HepG2 (cell line): ENCODE measurements around the gene SLC35A2. TPM values are rescaled to one million over a fixed set of nuclear protein-coding genes. Genes with fewer than 3 reads are reported as not detected.

Source experiments
- ATAC-seq: fragments of 200-7000 bp; cut with Tn5 transposase; 3 replicates; pipeline ENCODE4 v1.9.1; 2020; ENCODE audit warnings: mild to moderate bottlenecking, moderate library complexity
- BruUV-seq: library from RNA; stranded (reverse); fragments of 400-500 nt; replicated peaks from 2 replicates; lab custom pipeline; 2021; lab: Mats Ljungman, UMichigan
- CTCF ChIA-PET: fragments of 300-600 bp; formaldehyde crosslinking; extraction: SDS; loops from one replicate; lab custom pipeline; 2021; ENCODE audit warnings: low total read pairs, inconsistent platforms, low intra/inter-chr PET ratio; lab: Yijun Ruan, JAX
- POLR2A ChIA-PET: fragments of 350-600 bp; sonication (Branson Sonifier 250); formaldehyde crosslinking; loops from one replicate; lab custom pipeline; 2020; ENCODE audit warnings: antibody characterized with exemption, inconsistent platforms; lab: Yijun Ruan, JAX
- DNase-seq: peaks from one replicate; pipeline ENCODE4 v3.0.0-alpha.2; 2015; ENCODE audit warnings: low spot score
- FAIRE-seq: peaks from 3 replicates; lab custom pipeline; 2011; peaks lifted over from hg19 to GRCh38; lab: Jason Lieb, UNC
- H2AFZ ChIP-seq: one replicate; pipeline ENCODE4 v1.6.1; 2011; ENCODE audit warnings: low read length, inconsistent platforms
- H3K27ac ChIP-seq: fragments of 300-600 bp; 3 replicates; pipeline ENCODE4 v1.8.0; 2011; ENCODE audit warnings: mixed run types, mild to moderate bottlenecking, mixed read lengths, low read length, inconsistent platforms; ENCODE audit not compliant: insufficient read depth; ENCODE audit errors: extremely low read length
- H3K27me3 ChIP-seq, 2 experiments: fragments of 200-600 bp in 1 of 2; 2 replicates in 1 of 2; 3 replicates in 1 of 2; pipeline versions ENCODE4 v1.6.0 to v1.8.0; 2011; ENCODE audit warnings: low read length in 2 of 2, mild to moderate bottlenecking in 2 of 2, moderate library complexity in 2 of 2, inconsistent platforms in 1 of 2; ENCODE audit not compliant: insufficient read depth in 2 of 2, control insufficient read depth in 1 of 2
- H3K36me3 ChIP-seq, 2 experiments: fragments of 200-600 bp in 1 of 2; replicated peaks in 1 of 2; 2 replicates in 1 of 2; 3 replicates in 1 of 2; pipeline versions ENCODE4 v1.5.1 to v1.8.0; 2011; ENCODE audit warnings: low read length in 2 of 2, inconsistent platforms in 1 of 2; ENCODE audit not compliant: insufficient read depth in 2 of 2, control insufficient read depth in 1 of 2
- H3K4me1 ChIP-seq: 2 replicates; pipeline ENCODE4 v1.5.1; 2012; ENCODE audit warnings: low read length, inconsistent platforms; ENCODE audit not compliant: insufficient read depth
- H3K4me2 ChIP-seq: 2 replicates; pipeline ENCODE4 v1.6.0; 2011; ENCODE audit warnings: low read depth, low read length, inconsistent platforms
- H3K4me3 ChIP-seq, 3 experiments: fragments of 200-600 bp in 1 of 3; sonication (generic), shearing (Covaris generic) in 1 of 3; replicated peaks in 1 of 3; 2 replicates each; pipeline ENCODE4 v1.5.1; 2011 to 2016; ENCODE audit warnings: low read length in 3 of 3, inconsistent platforms in 2 of 3, low read depth in 2 of 3, mild to moderate bottlenecking in 2 of 3, control low read depth in 1 of 3, mixed read lengths in 1 of 3; ENCODE audit not compliant: insufficient read depth in 1 of 3
- H3K79me2 ChIP-seq: one replicate; pipeline ENCODE4 v1.6.1; 2011; ENCODE audit warnings: low read length, inconsistent platforms; ENCODE audit not compliant: insufficient read depth
- H3K9ac ChIP-seq: 2 replicates; pipeline ENCODE4 v1.6.0; 2011; ENCODE audit warnings: mild to moderate bottlenecking, low read depth, low read length, inconsistent platforms; ENCODE audit not compliant: insufficient read depth
- H3K9me3 ChIP-seq: 2 replicates; pipeline ENCODE4 v1.5.1; 2012; ENCODE audit warnings: mild to moderate bottlenecking, low read length
- H4K20me1 ChIP-seq: 2 replicates; pipeline ENCODE4 v1.6.0; 2011; ENCODE audit warnings: inconsistent platforms, mild to moderate bottlenecking, low read length, moderate library complexity; ENCODE audit not compliant: insufficient read depth
- CBX2 ChIP-seq, 2 experiments: fragments of 200-600 bp in 1 of 2; sonication (generic); formaldehyde crosslinking in 1 of 2; IDR thresholded peaks; 2 replicates each; pipeline versions ENCODE4 v1.7.0 to v1.8.1; 2018 to 2022; ENCODE audit warnings: low read depth in 2 of 2, low read length in 1 of 2, mild to moderate bottlenecking in 1 of 2, missing genetic modification reagents in 1 of 2
- FOXK1 ChIP-seq: sonication (generic); formaldehyde crosslinking; IDR thresholded peaks from 2 replicates; pipeline ENCODE4 v1.4.0; 2020; ENCODE audit warnings: low read depth, missing genetic modification reagents, borderline replicate concordance
- HCFC1 ChIP-seq: fragments of 150-350 bp; IDR thresholded peaks from 2 replicates; pipeline ENCODE4 v1.6.1; 2014; ENCODE audit warnings: low read depth, low read length
- STAG1 ChIP-seq: sonication (generic); formaldehyde crosslinking; IDR thresholded peaks from 2 replicates; pipeline ENCODE4 v1.4.0; 2020; ENCODE audit warnings: missing genetic modification reagents
- TAF1 ChIP-seq: sonication (generic); formaldehyde crosslinking; IDR thresholded peaks from 2 replicates; pipeline ENCODE4 v1.4.0; 2020; ENCODE audit warnings: missing genetic modification reagents
- TARDBP ChIP-seq: sonication (generic); formaldehyde crosslinking; IDR thresholded peaks from 2 replicates; pipeline ENCODE4 v1.8.0; 2022; ENCODE audit warnings: mild to moderate bottlenecking, missing genetic modification reagents
- ZBTB1 ChIP-seq: sonication (generic); formaldehyde crosslinking; IDR thresholded peaks from 2 replicates; pipeline ENCODE4 v1.4.0; 2020; ENCODE audit warnings: missing genetic modification reagents, borderline replicate concordance
- ZNF20 ChIP-seq: sonication (generic); formaldehyde crosslinking; IDR thresholded peaks from 2 replicates; pipeline ENCODE4 v1.4.0; 2020; ENCODE audit warnings: mild to moderate bottlenecking, moderate library complexity, missing genetic modification reagents
- ZNF432 ChIP-seq: sonication (generic); formaldehyde crosslinking; IDR thresholded peaks from 2 replicates; pipeline ENCODE4 v1.5.0; 2020; ENCODE audit warnings: missing genetic modification reagents, mild to moderate bottlenecking, borderline replicate concordance
- ZNF570 ChIP-seq: sonication (generic); formaldehyde crosslinking; IDR thresholded peaks from 2 replicates; pipeline ENCODE4 v1.4.0; 2020; ENCODE audit warnings: mild to moderate bottlenecking, missing genetic modification reagents, borderline replicate concordance
- WGBS: methylation state at CpG from one replicate; pipeline ENCODE4 v1.1.6; 2017; ENCODE audit warnings: low lambda C conversion rate; 5-methylcytosine and 5-hydroxymethylcytosine counted together
- in situ Hi-C: cut with HindIII; loops from 2 replicates; pipeline ENCODE4 v1.10.0; 2017; ENCODE audit warnings: low pct_unique_long_range_greater_than_20kb; ENCODE audit not compliant: extremely low pct_ligation_motif_present
- intact Hi-C: fragments of 100-400 bp; cut with micrococcal nuclease; formaldehyde crosslinking; loops from one replicate; pipeline ENCODE4 v1.10.0; 2022; ENCODE audit not compliant: unreplicated experiment
- polyA plus RNA-seq, 8 experiments: library from polyadenylated mRNA; depleted of rRNA in 3 of 8; stranded (reverse) in 7 of 8; unstranded in 1 of 8; fragments of >200 nt; fragmentation: Illumina TruSeq in 4 of 8; extraction: Trizol in 4 of 8; gene quantifications; 2 replicates each; pipeline versions ENCODE4 v1.2.1 to v1.2.3, GENCODE V29; 2011 to 2016; ENCODE audit warnings: low read depth in 4 of 8, missing spikeins in 1 of 8, mixed read lengths in 1 of 8; ENCODE audit not compliant: insufficient read depth in 1 of 8
- total RNA-seq, 5 experiments: library from RNA; depleted of rRNA; stranded (reverse); fragments of >200 nt; fragmentation: Illumina TruSeq; extraction: Trizol; gene quantifications; 2 replicates each; pipeline ENCODE4 v1.2.3, GENCODE V29; 2016; ENCODE audit warnings: low read depth in 1 of 5
- TF ChIP-seq, protein P1 (sequence below): sonication (generic); formaldehyde crosslinking; IDR thresholded peaks from 2 replicates; pipeline ENCODE4 v1.8.1; 2022; ENCODE audit warnings: mild to moderate bottlenecking, missing genetic modification reagents
- TF ChIP-seq, protein P2 (sequence below): sonication (generic); formaldehyde crosslinking; IDR thresholded peaks from 2 replicates; pipeline ENCODE4 v1.5.0; 2020; ENCODE audit warnings: missing genetic modification reagents
- TF ChIP-seq, protein P3 (sequence below), 2 experiments: fragments of 450-650 bp in 1 of 2; sonication (generic) in 1 of 2; formaldehyde crosslinking in 1 of 2; IDR thresholded peaks; 2 replicates each; pipeline versions ENCODE4 v1.6.1 to v1.8.0; 2016 to 2022; ENCODE audit warnings: antibody characterized with exemption in 1 of 2, mild to moderate bottlenecking in 1 of 2, missing genetic modification reagents in 1 of 2

SLC35A2 gene
- total and polyA plus RNA-seq, 2 of the 13 experiments (the other 11 are each of a cell fraction or from before 2014, with no cell fraction given), result 32.1 to 40.8 TPM

DNA sequence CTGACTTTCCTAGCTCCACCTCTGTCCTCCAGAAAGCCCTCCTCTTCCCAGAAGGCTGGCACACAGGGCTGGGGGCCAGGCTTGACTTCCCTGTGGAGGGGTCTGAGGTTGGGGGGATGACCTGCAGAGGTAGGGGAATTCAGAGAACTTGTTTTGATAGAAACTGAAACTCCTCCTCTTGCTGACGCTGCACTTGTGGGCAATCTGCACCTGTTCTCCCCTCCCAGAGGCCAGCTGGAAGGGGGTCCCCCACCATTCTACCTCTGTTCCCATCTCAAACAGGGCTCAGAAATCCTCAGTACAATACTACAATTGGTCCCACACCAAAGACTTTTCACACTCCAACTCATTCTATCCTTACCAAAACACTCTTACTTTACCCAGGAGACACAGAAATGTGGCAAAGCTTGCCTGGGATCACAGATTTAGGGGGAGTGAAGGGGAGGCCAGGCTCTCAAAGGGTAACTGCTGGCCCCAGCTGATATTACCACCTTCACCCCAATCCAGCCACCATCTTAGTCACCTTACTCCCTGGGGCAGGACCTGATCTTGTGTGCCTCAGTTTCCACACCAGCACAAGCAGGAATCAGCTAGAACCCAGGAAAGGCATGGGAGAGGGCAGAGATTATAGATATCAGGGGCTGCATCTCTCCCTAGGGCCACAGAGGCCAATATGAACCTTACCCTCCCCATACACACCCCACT, 27.4 kb upstream of the SLC35A2 start:
- no peaks in the 10 kb centered on the region for H3K27me3 ChIP-seq
- no TSS peak for BruUV-seq
- FAIRE-seq (no peak), DNase-seq (no peak), ATAC-seq (no peak)
- ChIA-PET CTCF (no interaction called here), POLR2A (no interaction called here)
- H3K4me2 ChIP-seq, result no peak overlapping the region
- H3K36me3 ChIP-seq, result peaks cover 6 to 28% of the 10 kb centered on the region in 2 experiments; a peak in 4 of 5 replicates
- no peak overlapping the region for H3K27ac ChIP-seq
- H3K9me3 ChIP-seq, result no peaks in the 10 kb centered on the region
- in situ Hi-C loops (no loop called here), intact Hi-C loops (no loop called here)
- H3K9ac ChIP-seq, result no peak overlapping the region
- H3K4me1 ChIP-seq, result peaks cover 29% of the 10 kb centered on the region
- H3K79me2 ChIP-seq, result peaks cover 23% of the 10 kb centered on the region
- no peaks in the 10 kb centered on the region for H4K20me1 ChIP-seq
- no peak overlapping the region for H2AFZ ChIP-seq
- no CpG with 5 or more reads among the region's 1 CpG for WGBS
- H3K4me3 ChIP-seq, result no peak overlapping the region
- TF ChIP-seq, protein P1, sequence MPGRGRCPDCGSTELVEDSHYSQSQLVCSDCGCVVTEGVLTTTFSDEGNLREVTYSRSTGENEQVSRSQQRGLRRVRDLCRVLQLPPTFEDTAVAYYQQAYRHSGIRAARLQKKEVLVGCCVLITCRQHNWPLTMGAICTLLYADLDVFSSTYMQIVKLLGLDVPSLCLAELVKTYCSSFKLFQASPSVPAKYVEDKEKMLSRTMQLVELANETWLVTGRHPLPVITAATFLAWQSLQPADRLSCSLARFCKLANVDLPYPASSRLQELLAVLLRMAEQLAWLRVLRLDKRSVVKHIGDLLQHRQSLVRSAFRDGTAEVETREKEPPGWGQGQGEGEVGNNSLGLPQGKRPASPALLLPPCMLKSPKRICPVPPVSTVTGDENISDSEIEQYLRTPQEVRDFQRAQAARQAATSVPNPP (CRISPR knock-in tag), result no peak
- TF ChIP-seq ZNF432 (CRISPR knock-in tag) (no peak), ZBTB1 (CRISPR knock-in tag) (no peak), FOXK1 (CRISPR knock-in tag) (no peak), HCFC1 (no peak), TAF1 (CRISPR knock-in tag) (no peak), TARDBP (CRISPR knock-in tag) (no peak), ZNF570 (no peak), CBX2 (IDR thresholded peaks at IDR 0.05; ENCODE audit: low read depth, low read length) (no peak), CBX2 (CRISPR knock-in tag; IDR thresholded peaks at IDR 0.05; ENCODE audit: low read depth) (no peak), STAG1 (CRISPR knock-in tag) (no peak), ZNF20 (no peak)
- TF ChIP-seq, protein P2, sequence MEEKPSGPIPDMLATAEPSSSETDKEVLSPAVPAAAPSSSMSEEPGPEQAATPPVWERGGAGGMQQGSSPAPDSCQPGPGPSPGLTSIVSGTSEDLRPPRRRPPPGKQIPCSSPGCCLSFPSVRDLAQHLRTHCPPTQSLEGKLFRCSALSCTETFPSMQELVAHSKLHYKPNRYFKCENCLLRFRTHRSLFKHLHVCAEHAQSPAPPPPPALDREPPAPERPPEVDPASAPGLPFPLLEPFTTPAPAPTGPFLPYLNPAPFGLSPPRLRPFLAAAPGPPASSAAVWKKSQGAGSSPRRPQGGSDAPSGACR, result no peak
- TF ChIP-seq, protein P3, sequence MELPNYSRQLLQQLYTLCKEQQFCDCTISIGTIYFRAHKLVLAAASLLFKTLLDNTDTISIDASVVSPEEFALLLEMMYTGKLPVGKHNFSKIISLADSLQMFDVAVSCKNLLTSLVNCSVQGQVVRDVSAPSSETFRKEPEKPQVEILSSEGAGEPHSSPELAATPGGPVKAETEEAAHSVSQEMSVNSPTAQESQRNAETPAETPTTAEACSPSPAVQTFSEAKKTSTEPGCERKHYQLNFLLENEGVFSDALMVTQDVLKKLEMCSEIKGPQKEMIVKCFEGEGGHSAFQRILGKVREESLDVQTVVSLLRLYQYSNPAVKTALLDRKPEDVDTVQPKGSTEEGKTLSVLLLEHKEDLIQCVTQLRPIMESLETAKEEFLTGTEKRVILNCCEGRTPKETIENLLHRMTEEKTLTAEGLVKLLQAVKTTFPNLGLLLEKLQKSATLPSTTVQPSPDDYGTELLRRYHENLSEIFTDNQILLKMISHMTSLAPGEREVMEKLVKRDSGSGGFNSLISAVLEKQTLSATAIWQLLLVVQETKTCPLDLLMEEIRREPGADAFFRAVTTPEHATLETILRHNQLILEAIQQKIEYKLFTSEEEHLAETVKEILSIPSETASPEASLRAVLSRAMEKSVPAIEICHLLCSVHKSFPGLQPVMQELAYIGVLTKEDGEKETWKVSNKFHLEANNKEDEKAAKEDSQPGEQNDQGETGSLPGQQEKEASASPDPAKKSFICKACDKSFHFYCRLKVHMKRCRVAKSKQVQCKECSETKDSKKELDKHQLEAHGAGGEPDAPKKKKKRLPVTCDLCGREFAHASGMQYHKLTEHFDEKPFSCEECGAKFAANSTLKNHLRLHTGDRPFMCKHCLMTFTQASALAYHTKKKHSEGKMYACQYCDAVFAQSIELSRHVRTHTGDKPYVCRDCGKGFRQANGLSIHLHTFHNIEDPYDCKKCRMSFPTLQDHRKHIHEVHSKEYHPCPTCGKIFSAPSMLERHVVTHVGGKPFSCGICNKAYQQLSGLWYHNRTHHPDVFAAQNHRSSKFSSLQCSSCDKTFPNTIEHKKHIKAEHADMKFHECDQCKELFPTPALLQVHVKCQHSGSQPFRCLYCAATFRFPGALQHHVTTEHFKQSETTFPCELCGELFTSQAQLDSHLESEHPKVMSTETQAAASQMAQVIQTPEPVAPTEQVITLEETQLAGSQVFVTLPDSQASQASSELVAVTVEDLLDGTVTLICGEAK (IDR thresholded peaks at IDR 0.05), result no peak
- TF ChIP-seq, protein P3 (CRISPR knock-in tag; IDR thresholded peaks at IDR 0.05), result no peak
